Breast epithelium (tissue), 3 donors: Measurements from ENCODE around the gene TSNAXIP1.

Experiments used
- POLR2A ChIP-seq: fragments of 450-650 bp; IDR thresholded peaks from one replicate; pipeline ENCODE4 v1.6.1; 2016; ENCODE audit warnings: antibody characterized with exemption, mild to moderate bottlenecking, moderate library complexity
- POLR2AphosphoS5 ChIP-seq, 3 donors: sonication (generic); formaldehyde crosslinking; IDR thresholded peaks; one replicate each; pipeline ENCODE4 v1.6.1; 2017; ENCODE audit warnings: antibody characterized with exemption in 3 of 3
- TF ChIP-seq, protein P1 (sequence below), 3 donors: fragments of 450-650 bp; IDR thresholded peaks; one replicate each; pipeline ENCODE4 v1.5.1; 2016 to 2017; ENCODE audit warnings: antibody characterized with exemption in 3 of 3, mild to moderate bottlenecking in 3 of 3, moderate library complexity in 3 of 3

DNA sequence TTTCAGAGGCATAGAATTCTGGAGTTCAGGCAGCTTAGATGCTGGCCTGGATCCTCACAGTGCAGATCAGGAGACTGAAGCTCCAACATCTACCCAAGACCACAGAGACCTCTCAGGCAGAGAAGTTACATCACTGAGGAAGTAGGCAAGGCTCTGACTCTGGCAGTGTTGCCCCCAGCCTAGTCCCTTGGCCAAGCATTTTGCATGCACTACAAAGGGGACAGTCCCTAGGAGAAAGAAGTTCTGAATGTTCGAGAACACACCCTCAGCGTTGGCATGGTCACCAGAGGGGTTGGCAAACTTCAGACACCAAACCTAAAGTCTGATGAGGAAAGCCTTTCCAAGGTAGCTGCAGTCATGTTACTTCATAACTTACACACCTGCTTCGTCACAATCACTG is 2.8 kb upstream of the TSNAXIP1 start:
- TF ChIP-seq, protein P1, sequence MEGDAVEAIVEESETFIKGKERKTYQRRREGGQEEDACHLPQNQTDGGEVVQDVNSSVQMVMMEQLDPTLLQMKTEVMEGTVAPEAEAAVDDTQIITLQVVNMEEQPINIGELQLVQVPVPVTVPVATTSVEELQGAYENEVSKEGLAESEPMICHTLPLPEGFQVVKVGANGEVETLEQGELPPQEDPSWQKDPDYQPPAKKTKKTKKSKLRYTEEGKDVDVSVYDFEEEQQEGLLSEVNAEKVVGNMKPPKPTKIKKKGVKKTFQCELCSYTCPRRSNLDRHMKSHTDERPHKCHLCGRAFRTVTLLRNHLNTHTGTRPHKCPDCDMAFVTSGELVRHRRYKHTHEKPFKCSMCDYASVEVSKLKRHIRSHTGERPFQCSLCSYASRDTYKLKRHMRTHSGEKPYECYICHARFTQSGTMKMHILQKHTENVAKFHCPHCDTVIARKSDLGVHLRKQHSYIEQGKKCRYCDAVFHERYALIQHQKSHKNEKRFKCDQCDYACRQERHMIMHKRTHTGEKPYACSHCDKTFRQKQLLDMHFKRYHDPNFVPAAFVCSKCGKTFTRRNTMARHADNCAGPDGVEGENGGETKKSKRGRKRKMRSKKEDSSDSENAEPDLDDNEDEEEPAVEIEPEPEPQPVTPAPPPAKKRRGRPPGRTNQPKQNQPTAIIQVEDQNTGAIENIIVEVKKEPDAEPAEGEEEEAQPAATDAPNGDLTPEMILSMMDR (IDR thresholded peaks at IDR 0.05), result no peak
- TF ChIP-seq POLR2A (no peak), POLR2AphosphoS5 (IDR thresholded peaks at IDR 0.05) (no peak)
